Calu3 (cell line): ENCODE results near the gene HOXA3. TPM values are rescaled to one million over a fixed set of nuclear protein-coding genes. Genes with fewer than 3 reads are reported as not detected.

Source experiments
- BruUV-seq: library from RNA; stranded (reverse); fragments of 400-500 nt; replicated peaks from 2 replicates; lab custom pipeline; 2021; lab: Mats Ljungman, UMichigan
- CTCF ChIA-PET: fragments of 300-600 bp; sonication (Branson Sonifier 250); formaldehyde crosslinking; loops from one replicate; lab custom pipeline; 2022; ENCODE audit warnings: antibody characterized with exemption; lab: Charles Lee
- DNase-seq: peaks from one replicate; pipeline ENCODE4 v3.0.0; 2022
- H3K27ac Mint-ChIP-seq: one replicate; pipeline ENCODE4 v1.8.0; 2022; ENCODE audit warnings: mixed read lengths; ENCODE audit not compliant: unreplicated experiment
- H3K27me3 Mint-ChIP-seq: one replicate; pipeline ENCODE4 v1.8.0; 2022; ENCODE audit warnings: mixed read lengths; ENCODE audit not compliant: unreplicated experiment
- H3K36me3 Mint-ChIP-seq: one replicate; pipeline ENCODE4 v1.8.0; 2022; ENCODE audit warnings: mild to moderate bottlenecking, moderate library complexity, mixed read lengths; ENCODE audit not compliant: insufficient read depth, unreplicated experiment
- H3K4me1 Mint-ChIP-seq: one replicate; pipeline ENCODE4 v1.8.0; 2022; ENCODE audit warnings: mild to moderate bottlenecking, low read depth, mixed read lengths; ENCODE audit not compliant: unreplicated experiment
- H3K4me3 Mint-ChIP-seq: one replicate; pipeline ENCODE4 v1.8.0; 2022; ENCODE audit warnings: mild to moderate bottlenecking, low read depth, moderate library complexity, mixed read lengths; ENCODE audit not compliant: unreplicated experiment
- H3K9me3 Mint-ChIP-seq: one replicate; pipeline ENCODE4 v1.8.0; 2022; ENCODE audit warnings: low read depth, mixed read lengths; ENCODE audit not compliant: unreplicated experiment
- CTCF ChIP-seq: fragments of 200-600 bp; IDR thresholded peaks from one replicate; pipeline ENCODE4 v1.8.0; 2022; ENCODE audit warnings: antibody characterized with exemption; ENCODE audit not compliant: unreplicated experiment
- intact Hi-C: fragments of 100-400 bp; cut with micrococcal nuclease; formaldehyde crosslinking; loops from one replicate; pipeline ENCODE4 v1.10.0; 2022; ENCODE audit not compliant: unreplicated experiment
- total RNA-seq: library from RNA; stranded (reverse); gene quantifications from 2 replicates; pipeline ENCODE4 v1.2.3, GENCODE V29; 2022

Gene HOXA3
- total RNA-seq, 1 experiment from 2014 or later: 20.9 TPM

- BruUV-seq: no TSS peak
- no peaks in the 10 kb centered on the region for H3K9me3 Mint-ChIP-seq
- H3K4me3 Mint-ChIP-seq: no peak overlapping the region
- CTCF ChIA-PET: no interaction called here
- DNase-seq: no peak
- TF ChIP-seq CTCF: no peak
- peaks cover 21% of the 10 kb centered on the region for H3K4me1 Mint-ChIP-seq
- no peak overlapping the region for H3K27ac Mint-ChIP-seq
- intact Hi-C loops: no loop called here
- H3K27me3 Mint-ChIP-seq: peaks cover 28% of the 10 kb centered on the region
- H3K36me3 Mint-ChIP-seq: peaks cover 5% of the 10 kb centered on the region
Observed at GRCh38 chr7:27105301-27106031, 46.9 kb downstream of the HOXA3 start.

GRCh38 chr7:27104341-27105058 is 47.9 kb downstream of the HOXA3 start:
- intact Hi-C loops: no loop called here

GRCh38 chr7:27103489-27104226 is 48.7 kb downstream of the HOXA3 start:
- H3K9me3 Mint-ChIP-seq: no peaks in the 10 kb centered on the region
- peak overlapping the region; percentile 60 for H3K4me3 Mint-ChIP-seq
- CTCF ChIA-PET: no interaction called here
- peaks cover 16% of the 10 kb centered on the region for H3K36me3 Mint-ChIP-seq
- no peak for DNase-seq
- H3K27me3 Mint-ChIP-seq: peaks cover 28% of the 10 kb centered on the region
- peaks cover 38% of the 10 kb centered on the region for H3K4me1 Mint-ChIP-seq
- H3K27ac Mint-ChIP-seq: peak overlapping the region; percentile 9
- TF ChIP-seq CTCF: no peak
- BruUV-seq: no TSS peak
- intact Hi-C loops: no loop called here

More at GRCh38 chr7:27104341-27105058, 47.9 kb downstream of the HOXA3 start:
- CTCF ChIA-PET: no interaction called here
- peaks cover 8% of the 10 kb centered on the region for H3K36me3 Mint-ChIP-seq
- no peak overlapping the region for H3K27ac Mint-ChIP-seq
- DNase-seq: no peak
- H3K9me3 Mint-ChIP-seq: no peaks in the 10 kb centered on the region
- peaks cover 29% of the 10 kb centered on the region for H3K4me1 Mint-ChIP-seq
- no TSS peak for BruUV-seq
- H3K4me3 Mint-ChIP-seq: no peak overlapping the region
- no peak for TF ChIP-seq CTCF
- H3K27me3 Mint-ChIP-seq: peaks cover 28% of the 10 kb centered on the region

GRCh38 chr7:27102581-27103442 is 49.6 kb downstream of the HOXA3 start, which contains the start of gene HOXA2:
TSS of gene HOXA2 (minus strand) at chr7:27102683. CDS start at chr7:27102500, 183 bp downstream.
- DNase-seq: no peak
- H3K27me3 Mint-ChIP-seq: peaks cover 28% of the 10 kb centered on the region
- peaks cover 46% of the 10 kb centered on the region for H3K4me1 Mint-ChIP-seq
- CTCF ChIA-PET: no interaction called here
- intact Hi-C loops: no loop called here
- peaks cover 22% of the 10 kb centered on the region for H3K36me3 Mint-ChIP-seq
- no peak for TF ChIP-seq CTCF
- peak within 1 kb of the TSS; percentile 60 for H3K4me3 Mint-ChIP-seq
- BruUV-seq: no TSS peak
- no peaks in the 10 kb centered on the region for H3K9me3 Mint-ChIP-seq
- H3K27ac Mint-ChIP-seq: peak within 1 kb of the TSS; percentile 9
